HT-29 (cell line): ENCODE results near the gene RAI1. TPM values are rescaled to one million over a fixed set of nuclear protein-coding genes. Genes with fewer than 3 reads are reported as not detected.

Experiments
- DNase-seq: peaks from one replicate; pipeline ENCODE4 v3.0.0-alpha.2; 2015; ENCODE audit warnings: low spot score
- total RNA-seq: library from RNA; depleted of rRNA; stranded (reverse); fragments of >200 nt; shearing (Covaris generic); gene quantifications from 2 replicates; pipeline ENCODE4 v1.2.3, GENCODE V29; 2014

Gene RAI1
- total RNA-seq, 1 experiment from 2014 or later, result 35.4 TPM

DNA sequence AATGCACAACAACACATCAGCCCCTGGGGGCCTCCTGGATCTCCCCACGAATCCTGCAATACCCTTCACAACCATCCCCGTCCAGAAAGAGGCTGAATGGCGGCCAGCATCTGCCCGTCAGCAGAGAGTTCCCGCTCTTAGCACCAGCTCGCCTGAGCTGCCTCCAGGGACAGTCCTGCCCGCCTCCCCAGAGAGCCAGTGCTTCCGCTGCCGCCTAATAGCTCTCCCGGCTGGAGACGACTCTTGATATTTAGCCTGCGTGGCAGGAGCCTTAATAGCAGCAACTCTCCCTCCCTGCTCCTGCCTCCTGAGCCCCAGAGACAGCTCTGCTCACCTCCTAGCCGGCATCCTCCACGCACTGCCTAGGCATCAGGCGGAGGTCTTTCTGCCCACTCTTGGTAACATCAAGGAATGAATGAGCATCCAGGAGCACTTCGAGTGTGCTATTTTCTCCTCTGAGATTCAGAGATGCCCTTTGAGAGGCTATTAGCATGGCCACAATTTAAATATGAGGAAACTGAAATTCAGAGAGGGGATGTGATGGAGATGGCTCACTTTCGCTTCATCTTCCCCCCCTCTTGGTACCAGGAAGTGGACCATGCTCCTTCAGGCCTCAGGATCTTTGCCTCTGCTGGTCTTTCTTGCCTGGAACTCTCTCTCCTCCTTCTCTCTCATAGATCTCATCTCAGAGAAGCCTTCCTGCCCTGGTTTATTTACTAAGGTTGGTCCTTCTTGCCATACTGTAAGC is 67.9 kb downstream of the RAI1 start:
- no peak for DNase-seq

DNA sequence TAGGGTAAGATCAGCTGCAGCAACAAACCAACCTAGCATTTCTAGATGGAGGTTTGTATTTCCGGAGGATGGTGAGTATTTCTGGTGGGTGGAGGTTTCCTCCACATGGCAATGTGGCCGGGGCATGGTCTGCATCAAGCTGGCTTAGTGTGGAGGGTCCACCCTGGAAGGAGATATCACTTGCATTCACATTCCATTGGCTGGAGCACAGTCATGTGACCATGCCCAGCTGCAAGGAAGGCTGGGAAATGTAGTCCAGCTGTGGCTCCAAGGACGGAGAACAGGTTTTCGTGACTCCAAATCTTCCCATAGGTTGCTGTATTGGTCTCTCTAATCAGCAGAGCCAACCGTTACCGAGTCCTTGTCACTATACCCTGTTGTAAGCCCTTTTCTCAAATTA is 68.7 kb downstream of the RAI1 start:
- DNase-seq, result peak; percentile 35

DNA sequence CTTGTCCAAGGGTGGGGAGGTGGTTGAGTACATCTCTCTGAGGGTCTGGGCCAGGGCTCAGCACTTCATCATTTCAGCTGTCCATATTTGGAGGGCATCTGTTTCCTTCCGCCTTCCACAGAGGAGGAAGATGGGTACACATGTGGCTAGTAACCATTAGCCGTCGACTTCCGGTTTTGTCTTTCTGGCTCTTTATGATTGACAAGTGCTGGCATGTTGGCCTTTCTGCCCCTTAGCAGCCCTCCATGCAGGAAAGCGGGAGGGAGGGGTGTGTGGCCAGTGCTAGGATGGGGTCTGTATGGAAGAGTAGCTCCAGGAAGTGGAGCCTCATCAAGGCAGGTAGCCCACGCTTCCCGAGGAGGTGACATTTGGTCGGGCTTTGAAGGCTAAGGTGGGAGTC is 69.6 kb downstream of the RAI1 start:
- DNase-seq, result no peak

DNA sequence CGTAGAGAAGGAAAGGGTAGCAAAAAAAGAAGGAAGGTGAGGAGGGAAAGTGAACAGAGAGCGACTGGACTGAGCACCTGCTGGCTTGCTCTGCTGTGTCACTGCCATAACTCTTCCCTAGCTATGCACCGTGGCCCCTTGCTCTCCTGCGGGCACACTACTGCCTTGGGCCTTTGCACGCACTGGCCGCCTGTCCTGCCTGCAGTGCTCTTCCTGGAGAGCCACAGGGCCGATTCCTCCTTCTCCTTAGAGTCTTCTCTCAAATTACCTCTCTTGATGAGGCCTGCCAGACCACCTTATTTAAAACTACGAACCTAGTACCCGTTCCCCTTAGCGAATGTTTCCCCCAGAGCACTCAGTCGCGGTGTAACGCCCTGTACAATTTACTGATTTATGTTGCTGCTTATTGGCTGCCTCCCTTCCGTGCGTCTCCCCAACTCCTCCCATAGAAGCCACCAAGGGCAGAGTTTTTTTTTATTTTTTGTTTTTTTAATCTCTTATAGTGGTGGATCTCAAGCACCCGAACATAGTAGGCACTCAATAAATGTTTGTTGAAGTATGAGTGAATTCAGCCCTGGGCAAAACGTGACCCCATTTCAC is 70.3 kb downstream of the RAI1 start:
- no peak for DNase-seq

DNA sequence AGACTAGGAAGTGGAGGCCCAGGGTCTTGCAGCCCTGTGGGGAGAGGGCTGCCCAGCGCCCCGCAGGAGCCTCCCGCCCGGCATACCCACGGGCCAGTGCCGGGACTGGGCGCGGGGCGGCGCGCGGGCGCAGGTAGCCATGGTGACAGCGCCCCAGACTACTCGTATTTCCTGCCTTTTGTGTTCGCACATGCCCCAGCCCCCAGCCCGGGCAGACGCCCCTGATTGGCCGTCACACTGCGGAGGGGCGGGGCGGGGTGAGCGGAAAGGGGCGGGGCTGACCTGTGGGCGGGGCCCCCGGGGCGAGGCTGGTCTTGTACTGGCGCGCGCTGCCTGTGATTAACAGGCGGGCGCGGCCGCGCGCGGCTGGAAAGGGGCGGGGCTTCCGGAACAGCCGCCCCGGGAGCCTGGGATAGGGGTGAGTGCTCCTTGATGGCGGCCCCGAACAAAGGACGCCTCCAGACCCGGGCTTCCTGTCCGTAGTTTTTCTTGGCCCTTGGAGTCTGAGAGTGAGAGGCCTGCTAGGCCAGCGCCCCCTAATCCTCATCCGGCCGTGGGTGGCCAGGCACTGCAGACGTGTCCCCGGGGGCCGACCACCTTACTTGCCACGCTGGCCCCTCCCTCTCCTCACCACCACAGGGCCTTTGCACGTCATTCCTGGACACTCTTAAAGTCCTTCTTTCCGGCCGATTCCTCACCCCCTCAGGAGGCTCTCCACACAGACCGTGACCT is 71.0 kb downstream of the RAI1 start:
- peak; percentile 84 for DNase-seq

DNA sequence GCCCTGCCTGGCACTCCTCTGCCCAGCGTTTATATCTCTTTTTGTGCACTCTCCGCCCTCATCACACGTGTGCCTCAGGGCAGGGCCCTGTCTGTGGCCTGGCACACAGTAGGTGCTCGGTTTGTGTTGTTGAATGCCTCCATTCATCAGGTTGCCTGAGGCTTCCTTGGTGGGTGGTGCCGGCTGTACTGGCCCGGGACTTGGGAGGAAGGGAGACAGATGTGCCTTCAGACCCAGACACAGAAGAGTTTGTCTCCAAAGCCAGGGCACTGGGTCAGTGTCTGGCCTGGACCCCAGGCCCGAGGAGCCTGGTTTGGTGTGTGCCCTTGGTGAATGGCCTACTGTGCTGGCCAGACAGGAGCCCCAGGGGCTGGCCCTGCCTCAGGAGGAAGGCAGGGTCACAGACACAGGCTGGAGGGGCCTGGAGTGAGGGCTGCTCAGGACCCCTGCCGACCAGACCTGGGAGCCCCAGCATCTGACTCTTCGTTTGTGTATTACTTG is 71.6 kb downstream of the RAI1 start:
- DNase-seq, result no peak

DNA sequence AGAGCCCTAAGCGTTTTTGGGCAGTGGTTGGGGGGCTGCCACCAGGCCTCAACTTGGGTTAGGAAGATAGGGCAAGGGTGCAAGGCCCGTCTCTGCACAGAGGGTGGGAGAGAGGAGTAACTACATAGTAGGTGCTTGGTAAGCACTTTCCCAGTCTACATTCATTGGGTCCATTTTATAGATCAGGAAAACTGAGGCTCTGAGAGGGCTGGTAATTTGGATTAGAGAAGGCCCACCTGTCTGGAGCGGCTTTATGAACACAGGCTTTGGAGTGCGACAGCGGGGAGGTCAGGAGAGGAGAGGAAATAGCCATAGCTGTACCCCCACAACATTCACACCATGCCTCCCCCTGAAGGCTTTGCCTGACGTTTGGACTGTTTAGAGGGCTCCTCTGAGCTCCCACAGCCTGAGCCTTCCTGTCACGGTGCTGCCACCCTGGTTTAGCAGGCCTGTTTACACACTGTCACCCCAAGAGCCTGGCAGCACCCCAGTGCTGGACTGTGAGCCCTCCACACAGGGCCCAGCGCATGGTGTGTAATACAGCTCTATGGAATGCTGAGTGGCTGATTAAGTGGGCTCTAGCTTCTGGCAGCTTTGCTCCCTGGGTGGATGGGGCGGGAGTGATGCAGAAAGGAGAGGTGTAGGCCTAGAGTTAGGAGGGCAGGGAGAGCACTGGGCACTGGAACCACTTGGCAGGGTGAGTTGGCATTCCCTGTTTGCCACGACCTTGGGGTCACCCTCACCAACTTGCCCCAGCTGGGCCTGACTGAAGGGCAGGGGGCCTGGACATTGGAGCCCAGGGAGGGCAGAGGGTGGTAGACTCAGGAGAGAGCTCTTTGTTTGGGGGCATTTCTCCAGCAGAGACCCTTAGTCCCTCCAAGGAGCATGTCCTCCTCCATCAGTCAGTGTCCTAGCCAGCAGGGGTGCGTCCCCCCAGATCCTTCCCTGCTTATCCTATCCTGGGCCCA is 73.7 kb downstream of the RAI1 start:
- DNase-seq, result no peak

DNA sequence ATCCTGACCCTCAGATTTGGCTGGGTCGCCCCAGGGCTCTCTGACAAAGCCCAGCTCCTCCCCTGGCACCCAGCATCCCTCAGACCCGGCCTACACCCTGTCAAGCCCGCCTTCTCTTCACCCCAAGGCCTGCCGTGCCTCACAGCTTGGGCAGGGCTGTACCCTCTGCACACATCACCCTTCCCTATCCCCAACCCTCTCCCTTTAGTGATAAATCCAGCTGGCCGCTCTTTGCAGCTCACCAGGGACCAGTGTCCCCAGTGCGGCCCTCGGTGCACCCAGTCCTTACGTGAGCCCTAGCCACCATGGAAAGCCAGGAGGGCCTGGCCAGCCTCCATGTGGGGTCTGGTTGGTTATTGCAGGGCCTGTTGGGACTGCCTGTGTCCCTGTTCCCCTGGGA is 74.5 kb downstream of the RAI1 start:
- no peak for DNase-seq

DNA sequence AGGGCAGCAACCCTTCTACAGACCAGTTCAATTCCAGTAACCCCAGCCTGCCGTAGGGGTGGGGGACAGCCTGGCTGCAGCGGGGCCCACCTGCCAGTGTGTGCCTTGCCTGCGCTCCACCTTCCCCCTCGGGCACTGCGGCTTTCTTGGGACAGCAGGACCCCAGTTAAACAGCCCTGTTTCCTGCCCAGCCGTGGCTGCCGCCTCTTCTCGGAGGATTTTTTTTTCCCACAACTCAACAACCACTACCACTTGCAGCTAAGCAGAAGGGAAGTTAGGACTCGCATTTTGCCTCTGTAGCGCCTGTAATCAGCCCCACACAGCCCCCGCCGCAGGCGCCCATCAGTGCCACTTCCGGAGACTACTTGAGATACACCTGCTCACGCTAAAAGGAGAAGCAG is 76.1 kb downstream of the RAI1 start:
- DNase-seq, result no peak

DNA sequence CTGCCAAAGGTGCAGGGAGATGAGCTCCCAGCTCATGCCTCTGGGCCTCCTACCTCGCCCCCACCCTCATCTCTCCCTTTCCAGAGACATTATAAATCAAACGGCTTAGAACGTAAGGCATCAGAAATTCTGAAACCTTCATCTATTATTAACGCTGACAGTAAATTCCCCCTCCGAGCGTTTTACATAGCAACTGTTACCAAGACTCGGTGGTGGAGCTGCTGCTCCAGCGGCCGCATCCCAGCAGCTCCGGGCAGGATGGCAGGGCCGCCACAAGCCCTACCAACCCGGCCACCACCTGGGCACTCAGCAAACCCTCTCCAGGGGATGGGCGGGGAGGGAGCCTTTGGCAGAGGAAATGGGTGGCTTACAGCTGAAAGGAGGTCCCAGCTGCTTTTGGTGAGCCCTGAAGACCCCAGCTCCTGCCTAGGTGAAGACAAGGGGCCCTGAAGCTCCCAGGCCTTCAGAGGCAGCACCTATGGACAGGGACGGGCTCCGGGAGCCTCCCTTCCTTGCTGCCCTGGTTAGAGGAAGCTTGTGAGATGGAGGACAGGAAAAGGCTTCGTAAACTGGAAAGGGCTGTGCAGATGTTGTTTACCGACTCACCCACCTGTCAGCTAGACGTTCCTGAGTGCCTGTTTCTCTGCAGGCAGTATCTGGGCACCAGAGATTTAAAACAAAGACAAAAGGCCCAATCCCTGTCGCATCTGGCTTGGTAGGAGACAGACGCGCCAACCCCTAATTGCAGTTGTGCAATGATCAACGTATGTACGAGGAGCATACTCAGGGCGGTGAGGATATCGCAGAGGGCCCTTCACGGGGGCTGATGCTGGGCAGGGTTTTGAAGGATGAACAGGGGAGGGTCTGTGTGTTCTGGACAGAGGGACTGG is 76.9 kb downstream of the RAI1 start:
- DNase-seq, result no peak

DNA sequence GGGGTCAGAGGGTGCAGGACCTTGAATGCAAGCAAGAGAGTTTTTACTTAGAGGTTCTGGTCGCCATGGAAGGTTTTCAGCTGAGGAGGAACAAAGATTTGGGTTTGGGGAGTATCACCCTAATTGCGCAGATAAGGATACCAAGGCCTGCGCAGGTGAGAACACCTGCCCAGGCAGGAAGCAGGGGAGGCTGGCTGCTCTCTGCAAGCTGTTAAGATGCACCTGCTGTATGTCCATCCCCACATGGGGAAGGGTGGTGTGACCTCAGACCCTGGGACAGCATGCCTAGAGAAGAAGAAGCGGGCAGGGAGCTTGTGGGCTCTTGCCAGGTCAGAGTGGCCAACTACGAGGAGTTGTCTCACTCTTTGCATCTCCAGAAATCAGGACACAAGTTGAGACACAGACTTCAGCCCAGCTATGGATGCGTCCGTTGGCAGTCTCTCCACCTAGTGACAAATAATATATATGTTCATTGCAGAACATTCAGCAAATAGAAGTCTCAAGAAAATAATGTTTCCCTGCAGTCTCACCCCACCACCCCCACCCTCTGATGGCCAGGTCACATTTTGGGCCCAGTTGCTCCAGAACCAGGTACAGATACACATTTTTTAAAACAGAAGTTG is 77.8 kb downstream of the RAI1 start:
- DNase-seq, result no peak

DNA sequence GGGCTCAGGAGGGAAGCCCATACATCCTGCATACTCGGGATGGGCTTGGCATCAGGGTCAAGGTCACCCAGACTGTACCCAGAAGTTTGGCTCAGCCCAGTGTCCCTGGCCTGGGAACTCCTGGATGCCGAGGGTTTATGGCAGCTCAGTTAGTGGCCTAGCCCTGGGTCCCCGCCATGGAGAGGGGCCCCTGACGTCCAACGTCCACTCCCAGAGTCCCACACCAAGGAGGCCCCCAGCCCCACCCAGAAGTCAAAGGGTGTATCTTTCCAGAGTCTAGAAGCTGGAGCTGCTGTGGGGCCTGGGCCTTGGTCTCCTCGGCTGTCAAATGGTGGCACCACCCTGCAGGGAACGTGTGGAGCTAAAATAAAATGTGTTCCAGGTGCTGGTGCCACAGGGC is 79.1 kb downstream of the RAI1 start:
- DNase-seq, result no peak

DNA sequence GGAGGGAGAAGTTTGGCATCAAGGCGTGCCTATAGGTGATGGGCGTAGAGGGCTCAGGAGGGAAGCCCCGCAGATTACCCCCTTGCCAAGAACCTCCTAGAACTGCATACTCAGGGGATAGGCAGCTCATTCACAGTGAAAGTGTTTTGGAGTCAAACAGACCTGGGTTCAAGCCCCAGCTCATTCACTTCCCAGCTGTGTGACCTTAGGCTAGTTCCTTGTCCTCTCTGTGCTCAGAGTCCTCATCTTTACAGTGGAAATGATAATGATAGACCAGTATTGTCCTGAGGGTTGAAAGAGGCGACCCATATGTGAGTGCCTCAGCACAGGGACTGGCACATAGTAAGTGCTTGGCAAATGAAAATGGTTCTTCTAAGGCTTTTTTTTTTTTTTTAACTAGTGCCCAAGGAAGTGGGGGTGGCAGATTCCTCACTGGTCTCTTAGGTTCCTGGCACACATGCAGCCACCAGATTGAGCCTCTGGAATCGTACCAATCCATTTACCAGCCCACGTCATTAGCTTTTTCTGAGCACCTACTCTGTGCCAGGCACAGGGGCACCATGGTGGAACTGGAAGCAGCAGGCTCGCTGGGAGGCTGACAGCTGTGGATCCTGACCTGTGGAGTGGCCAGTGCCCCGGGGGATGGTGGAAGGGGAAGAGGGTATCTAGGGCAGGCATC is 79.8 kb downstream of the RAI1 start:
- no peak for DNase-seq

DNA sequence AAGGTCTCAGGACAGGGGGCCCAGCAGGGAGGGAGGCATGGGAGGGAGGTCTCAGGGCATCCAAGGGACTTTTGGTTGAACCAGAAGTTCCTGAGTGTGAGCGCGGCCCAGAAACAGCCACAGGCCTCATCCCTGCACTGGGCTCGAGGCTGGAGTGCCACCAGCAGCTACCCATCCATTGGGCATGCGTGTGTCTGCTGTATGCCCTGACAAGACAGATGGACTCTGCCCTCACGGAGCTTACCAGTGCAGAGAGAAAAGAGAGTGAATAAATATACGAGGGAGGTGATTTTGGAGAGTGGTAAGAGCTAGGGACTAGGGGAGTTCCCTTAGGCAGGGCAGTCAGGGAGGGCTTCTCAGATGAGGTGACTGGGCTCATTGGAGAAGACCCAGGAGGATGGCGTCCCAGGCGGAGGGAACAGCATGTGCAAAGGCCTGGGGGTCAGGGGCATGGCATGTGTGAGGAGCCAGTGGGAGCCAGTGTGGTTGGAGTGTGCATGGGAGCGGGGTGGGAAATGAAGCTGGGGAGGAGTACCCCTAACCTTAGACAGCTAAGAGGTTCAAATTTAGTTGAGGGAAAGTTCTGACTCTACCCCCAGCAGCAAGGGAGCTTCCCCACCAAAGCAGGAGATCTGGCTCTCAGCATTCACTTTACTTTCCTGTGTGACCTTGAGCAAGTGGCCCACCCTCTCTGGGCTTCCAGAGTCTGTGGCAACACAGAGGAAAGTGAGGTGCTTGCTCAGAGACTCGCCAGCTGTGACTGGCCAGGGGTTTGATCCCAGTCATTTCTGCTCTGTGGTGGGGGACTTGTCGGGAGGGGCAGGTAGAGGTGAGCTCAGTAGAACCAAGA is 80.9 kb downstream of the RAI1 start:
- DNase-seq, result no peak

DNA sequence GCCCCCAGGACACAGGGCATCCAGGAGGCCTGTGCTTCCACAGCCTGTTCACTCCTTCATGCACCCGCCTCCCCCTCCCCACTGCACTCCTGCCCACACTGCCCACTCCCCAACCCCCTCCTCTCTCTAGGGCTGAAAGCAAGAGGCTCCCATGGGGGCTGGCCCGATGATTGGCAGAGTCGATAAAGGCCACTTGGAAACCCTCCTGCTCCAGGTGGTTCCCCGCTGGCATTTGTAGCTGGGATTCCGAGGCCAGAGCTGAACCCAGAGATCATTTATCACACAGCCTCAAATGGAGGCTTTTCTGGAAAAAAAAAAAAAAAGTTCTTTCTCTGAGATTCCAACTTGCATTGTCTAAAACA is 81.5 kb downstream of the RAI1 start:
- no peak for DNase-seq

DNA sequence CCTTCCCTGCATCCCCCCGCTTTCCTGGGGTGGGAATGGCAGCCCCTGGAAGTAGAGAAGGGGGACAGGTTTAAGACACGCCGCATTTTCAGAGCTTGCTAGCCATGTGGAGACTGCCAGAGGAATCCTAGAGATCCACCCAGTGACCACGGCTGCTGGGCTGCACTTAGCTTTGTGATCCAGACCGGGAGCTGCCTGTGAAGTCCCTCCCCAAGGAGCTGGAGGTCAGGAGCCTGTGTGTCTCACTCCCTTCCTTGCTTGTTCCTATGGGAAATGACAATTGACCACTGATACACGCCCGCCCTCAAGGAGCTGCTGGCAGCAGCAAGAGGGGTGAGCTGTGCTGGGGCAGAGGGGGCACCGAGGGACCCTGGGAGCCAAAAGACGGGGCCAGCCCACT is 81.9 kb downstream of the RAI1 start:
- DNase-seq, result no peak

DNA sequence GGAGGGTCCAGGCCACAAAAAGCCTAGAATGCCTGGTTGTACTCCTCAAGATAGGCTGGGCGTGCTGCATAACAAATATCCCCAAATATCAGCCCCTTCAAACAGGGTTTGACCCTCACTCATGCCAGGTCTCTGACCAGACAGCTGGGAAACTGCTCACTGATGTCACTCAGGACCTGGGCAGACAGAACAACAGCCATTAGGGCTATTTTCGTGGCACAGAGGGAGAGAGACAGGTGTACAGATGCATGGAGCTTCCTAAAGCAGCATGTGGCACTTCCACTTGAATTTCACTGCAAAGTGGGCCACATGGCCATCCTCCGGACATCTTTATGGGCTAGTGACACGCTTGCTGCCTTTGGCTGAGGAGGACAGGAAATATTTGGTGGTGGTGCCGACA is 82.5 kb downstream of the RAI1 start:
- no peak for DNase-seq

DNA sequence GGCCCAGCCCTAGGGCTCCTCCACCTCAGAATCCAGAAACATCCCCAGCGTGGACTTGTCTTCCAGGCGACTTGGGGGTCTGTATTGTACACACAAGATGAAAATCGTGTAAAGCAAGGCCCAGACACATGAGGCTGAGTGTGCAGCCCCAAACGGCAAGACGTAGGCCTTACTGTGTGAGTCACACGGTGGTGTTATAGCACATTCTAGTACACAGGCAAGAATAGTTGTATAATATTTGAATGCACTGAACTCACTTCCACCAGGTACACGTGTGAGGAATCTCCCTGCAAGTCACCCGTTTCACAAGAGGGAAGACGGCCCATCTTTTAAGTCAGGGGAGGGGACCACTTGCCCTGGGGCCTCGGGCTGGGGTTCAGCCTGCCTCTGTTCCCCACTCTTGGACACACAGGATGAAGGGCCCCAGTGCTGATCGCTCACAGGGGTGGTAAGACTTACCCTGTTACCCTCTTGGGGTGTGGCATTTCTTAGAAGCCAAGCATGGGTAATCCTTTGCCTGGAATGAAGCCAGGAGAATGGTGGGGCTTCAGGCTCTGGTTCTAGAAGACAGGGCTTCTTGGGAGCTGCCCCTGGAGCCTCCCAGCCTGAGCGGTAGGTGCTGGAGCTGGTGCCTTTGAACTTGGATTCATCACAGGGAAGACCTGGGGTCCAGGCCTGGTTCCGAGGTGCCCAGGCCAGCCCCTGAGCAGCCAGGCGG is 84.3 kb downstream of the RAI1 start:
- no peak for DNase-seq
